CD4-positive, alpha-beta T cell treated with Interleukin-6 for 4 hours (primary cell): ENCODE measurements around the gene ATG13.

Experiments used
- DNase-seq: peaks from one replicate; pipeline ENCODE4 v3.0.0-alpha.2; 2020; ENCODE audit warnings: mixed read lengths

ATG13 gene

GRCh38 chr11:46677169-46677568 is 59.8 kb downstream of the ATG13 start:
- no peak for DNase-seq

GRCh38 chr11:46677991-46678740 is 60.8 kb downstream of the ATG13 start:
- no peak for DNase-seq

- no peak for DNase-seq
Observed at GRCh38 chr11:46678741-46679130, 61.4 kb downstream of the ATG13 start.

- DNase-seq, result no peak
Observed at GRCh38 chr11:46679241-46680163, 62.1 kb downstream of the ATG13 start.

- no peak for DNase-seq
Observed at GRCh38 chr11:46680164-46680760, 62.9 kb downstream of the ATG13 start.

- no peak for DNase-seq
Observed at GRCh38 chr11:46680815-46681214, 63.5 kb downstream of the ATG13 start.

- DNase-seq, result no peak
Observed at GRCh38 chr11:46681814-46682213, 64.5 kb downstream of the ATG13 start.

GRCh38 chr11:46682773-46683752 is 65.7 kb downstream of the ATG13 start:
- DNase-seq, result no peak

- no peak for DNase-seq
Observed at GRCh38 chr11:46684367-46684766, 67.0 kb downstream of the ATG13 start.

- DNase-seq, result no peak
Observed at GRCh38 chr11:46686886-46687795, 69.8 kb downstream of the ATG13 start.

- DNase-seq, result no peak
Observed at GRCh38 chr11:46690702-46691101, 73.3 kb downstream of the ATG13 start.

GRCh38 chr11:46692450-46692849 is 75.1 kb downstream of the ATG13 start:
- DNase-seq, result no peak

GRCh38 chr11:46693597-46694012 is 76.3 kb downstream of the ATG13 start:
- no peak for DNase-seq

- no peak for DNase-seq
Observed at GRCh38 chr11:46694072-46694471, 76.7 kb downstream of the ATG13 start.

GRCh38 chr11:46694607-46695006 is 77.3 kb downstream of the ATG13 start:
- no peak for DNase-seq

GRCh38 chr11:46695345-46696211 is 78.2 kb downstream of the ATG13 start:
- no peak for DNase-seq

- no peak for DNase-seq
Observed at GRCh38 chr11:46696212-46696558, 78.8 kb downstream of the ATG13 start.

GRCh38 chr11:46697303-46697702 is 80.0 kb downstream of the ATG13 start:
- no peak for DNase-seq

GRCh38 chr11:46697723-46698122 is 80.4 kb downstream of the ATG13 start:
- no peak for DNase-seq

- DNase-seq, result no peak
Observed at GRCh38 chr11:46698597-46698996, 81.2 kb downstream of the ATG13 start.
